Breast epithelium (tissue), 4 donors: Measurements from ENCODE around the gene SYTL3. TPM values are rescaled to one million over a fixed set of nuclear protein-coding genes. Genes with fewer than 3 reads are reported as not detected.
A peak's percentile ranks its signal among the peaks of the same experiment; 100 is the strongest.

ENCODE experiments used
- DNase-seq, 2 donors: peaks; one replicate each; pipeline ENCODE4 v3.0.0-alpha.2; 2019; ENCODE audit warnings: low spot score in 2 of 2
- H3K27ac ChIP-seq, 2 donors: fragments of 200-600 bp; sonication (generic) in 1 of 2; one replicate each; pipeline ENCODE4 v1.5.1; 2016 to 2019; ENCODE audit warnings: mild to moderate bottlenecking in 1 of 2
- H3K27me3 ChIP-seq, 2 donors: fragments of 200-600 bp; sonication (generic) in 1 of 2; one replicate each; pipeline versions ENCODE4 v1.5.1 to v1.6.0; 2017 to 2019; ENCODE audit warnings: control low read depth in 1 of 2, mild to moderate bottlenecking in 1 of 2
- H3K36me3 ChIP-seq: fragments of 200-600 bp; one replicate; pipeline ENCODE4 v1.5.1; 2019
- H3K4me1 ChIP-seq, 2 donors: fragments of 200-600 bp; sonication (generic); one replicate each; pipeline ENCODE4 v1.5.1; 2016 to 2019; ENCODE audit warnings: control low read depth in 1 of 2
- H3K4me3 ChIP-seq, 3 donors: fragments of 200-600 bp; sonication (generic); 1 replicate in 2 of 3; 2 replicates in 1 of 3; pipeline ENCODE4 v1.5.1; 2016 to 2019; ENCODE audit warnings: mild to moderate bottlenecking in 3 of 3, moderate library complexity in 2 of 3
- H3K9me3 ChIP-seq, 2 donors: fragments of 200-600 bp; sonication (generic) in 1 of 2; one replicate each; pipeline ENCODE4 v1.5.1; 2016 to 2019; ENCODE audit warnings: control low read depth in 1 of 2
- CTCF ChIP-seq, 3 donors: fragments of 450-650 bp; IDR thresholded peaks; one replicate each; pipeline ENCODE4 v1.5.1; 2016 to 2017; ENCODE audit warnings: antibody characterized with exemption in 3 of 3, mild to moderate bottlenecking in 3 of 3, moderate library complexity in 3 of 3
- POLR2A ChIP-seq: fragments of 450-650 bp; IDR thresholded peaks from one replicate; pipeline ENCODE4 v1.6.1; 2016; ENCODE audit warnings: antibody characterized with exemption, mild to moderate bottlenecking, moderate library complexity
- POLR2AphosphoS5 ChIP-seq, 3 donors: sonication (generic); formaldehyde crosslinking; IDR thresholded peaks; one replicate each; pipeline ENCODE4 v1.6.1; 2017; ENCODE audit warnings: antibody characterized with exemption in 3 of 3
- intact Hi-C: fragments of 100-400 bp; cut with DNase I; formaldehyde crosslinking; loops from one replicate; pipeline ENCODE4 v1.15.1; 2023; ENCODE audit warnings: low total_unique reads
- total RNA-seq, 3 donors: library from RNA; depleted of rRNA; stranded (reverse); fragments of >200 nt; gene quantifications; one replicate each; pipeline ENCODE4 v1.1.0, GENCODE V29; 2016

Gene SYTL3
- total RNA-seq, 3 donors from 2014 or later, result 5.2 to 8.0 (median 7.5) TPM

- Histone ChIP-seq H3K4me3 (no peak overlapping the region), H3K27ac (no peak overlapping the region), H3K4me1 (no peaks in the 10 kb centered on the region), H3K9me3 (no peaks in the 10 kb centered on the region), H3K36me3 (peaks cover 1% of the 10 kb centered on the region), H3K27me3 (no peaks in the 10 kb centered on the region)
- no peak for TF ChIP-seq CTCF (IDR thresholded peaks at IDR 0.05)
- TF ChIP-seq POLR2A, result no peak
- TF ChIP-seq POLR2AphosphoS5 (IDR thresholded peaks at IDR 0.05), result no peak
- DNase-seq, result no peak
- intact Hi-C loops, result no loop called here
These were observed 120.9 kb downstream of the SYTL3 start for GRCh38 chr6:158770533-158771330.

- TF ChIP-seq CTCF (IDR thresholded peaks at IDR 0.05) (no peak), POLR2AphosphoS5 (IDR thresholded peaks at IDR 0.05) (no peak), POLR2A (no peak)
- intact Hi-C loops, result no loop called here
- Histone ChIP-seq H3K27ac (no peak overlapping the region), H3K27me3 (no peaks in the 10 kb centered on the region), H3K4me3 (no peak overlapping the region), H3K36me3 (peaks cover 4% of the 10 kb centered on the region), H3K9me3 (no peaks in the 10 kb centered on the region), H3K4me1 (no peaks in the 10 kb centered on the region)
- DNase-seq, result no peak
These were observed 121.7 kb downstream of the SYTL3 start for GRCh38 chr6:158771399-158772152.

GRCh38 chr6:158772172-158772571, 122.3 kb downstream of the SYTL3 start:
- H3K4me3 ChIP-seq, result no peak overlapping the region
- intact Hi-C loops, result no loop called here
- H3K27ac ChIP-seq, result peak overlapping the region; percentile 72 to 77
- no peaks in the 10 kb centered on the region for H3K4me1 ChIP-seq
- no peak for DNase-seq
- peaks cover 4% of the 10 kb centered on the region for H3K36me3 ChIP-seq
- no peaks in the 10 kb centered on the region for H3K27me3 ChIP-seq
- no peak for TF ChIP-seq POLR2AphosphoS5 (IDR thresholded peaks at IDR 0.05)
- H3K9me3 ChIP-seq, result no peaks in the 10 kb centered on the region

- TF ChIP-seq POLR2A (no peak), POLR2AphosphoS5 (IDR thresholded peaks at IDR 0.05) (no peak), CTCF (IDR thresholded peaks at IDR 0.05) (no peak)
- intact Hi-C loops, result no loop called here
- no peak for DNase-seq
- Histone ChIP-seq H3K27ac (peak overlapping the region; percentile 72 to 77), H3K4me1 (no peaks in the 10 kb centered on the region), H3K9me3 (no peaks in the 10 kb centered on the region), H3K4me3 (no peak overlapping the region), H3K36me3 (peaks cover 4% of the 10 kb centered on the region), H3K27me3 (no peaks in the 10 kb centered on the region)
These were observed 123.1 kb downstream of the SYTL3 start for GRCh38 chr6:158772851-158773371.

GRCh38 chr6:158773581-158774449, 124.0 kb downstream of the SYTL3 start:
- Histone ChIP-seq H3K36me3 (peaks cover 4% of the 10 kb centered on the region), H3K27me3 (no peaks in the 10 kb centered on the region), H3K4me1 (no peaks in the 10 kb centered on the region), H3K9me3 (no peaks in the 10 kb centered on the region), H3K27ac (peak overlapping the region; percentile 72 to 77), H3K4me3 (no peak overlapping the region)
- intact Hi-C loops, result no loop called here
- no peak for DNase-seq
- no peak for TF ChIP-seq POLR2AphosphoS5 (IDR thresholded peaks at IDR 0.05)
- TF ChIP-seq POLR2A, result no peak
